Suprapubic skin (tissue), 4 donors: ENCODE data around the gene TMEM95.

Source experiments
- CTCF ChIP-seq, 2 donors: fragments of 200-600 bp in 1 of 2; fragments of 450-650 bp in 1 of 2; sonication (generic) in 1 of 2; IDR thresholded peaks; one replicate each; pipeline ENCODE4 v1.5.1; 2016 to 2019; ENCODE audit warnings: antibody characterized with exemption in 2 of 2, mild to moderate bottlenecking in 1 of 2, moderate library complexity in 1 of 2
- EP300 ChIP-seq: sonication (generic); formaldehyde crosslinking; IDR thresholded peaks from one replicate; pipeline ENCODE4 v1.6.1; 2017; ENCODE audit warnings: antibody characterized with exemption
- POLR2A ChIP-seq, 2 donors: fragments of 450-650 bp; IDR thresholded peaks; one replicate each; pipeline ENCODE4 v1.6.1; 2017; ENCODE audit warnings: antibody characterized with exemption in 2 of 2, mild to moderate bottlenecking in 2 of 2, moderate library complexity in 2 of 2
- POLR2AphosphoS5 ChIP-seq, 3 donors: sonication (generic); formaldehyde crosslinking; IDR thresholded peaks; one replicate each; pipeline ENCODE4 v1.6.1; 2017; ENCODE audit warnings: antibody characterized with exemption in 3 of 3

GRCh38 chr17:7309628-7310027, 45.3 kb upstream of the TMEM95 start:
- TF ChIP-seq POLR2A (IDR thresholded peaks at IDR 0.05): no peak
- TF ChIP-seq CTCF (IDR thresholded peaks at IDR 0.05): no peak
- no peak for TF ChIP-seq POLR2AphosphoS5 (IDR thresholded peaks at IDR 0.05)
- TF ChIP-seq EP300: no peak
